HFF-Myc (cell line): ENCODE data around the gene TAF1.
"Not testable (repeated sequence)": the region's sequence is repeated elsewhere in the genome, so short reads cannot be mapped to it uniquely, and the experiment has no call there.

Experiments
- DNase-seq: peaks from one replicate; pipeline ENCODE4 v3.0.0-alpha.2; 2011; ENCODE audit warnings: low read depth; ENCODE audit errors: extremely low read depth
- H3K4me3 ChIP-seq: replicated peaks from 2 replicates; pipeline ENCODE4 v1.5.1; 2011; ENCODE audit warnings: low read depth, mild to moderate bottlenecking, control low read depth, low read length
- CTCF ChIP-seq: IDR thresholded peaks from 2 replicates; pipeline ENCODE4 v1.5.1; 2012; ENCODE audit warnings: mild to moderate bottlenecking, low read depth, low read length, control low read depth; ENCODE audit errors: missing control alignments

TAF1 gene

DNA sequence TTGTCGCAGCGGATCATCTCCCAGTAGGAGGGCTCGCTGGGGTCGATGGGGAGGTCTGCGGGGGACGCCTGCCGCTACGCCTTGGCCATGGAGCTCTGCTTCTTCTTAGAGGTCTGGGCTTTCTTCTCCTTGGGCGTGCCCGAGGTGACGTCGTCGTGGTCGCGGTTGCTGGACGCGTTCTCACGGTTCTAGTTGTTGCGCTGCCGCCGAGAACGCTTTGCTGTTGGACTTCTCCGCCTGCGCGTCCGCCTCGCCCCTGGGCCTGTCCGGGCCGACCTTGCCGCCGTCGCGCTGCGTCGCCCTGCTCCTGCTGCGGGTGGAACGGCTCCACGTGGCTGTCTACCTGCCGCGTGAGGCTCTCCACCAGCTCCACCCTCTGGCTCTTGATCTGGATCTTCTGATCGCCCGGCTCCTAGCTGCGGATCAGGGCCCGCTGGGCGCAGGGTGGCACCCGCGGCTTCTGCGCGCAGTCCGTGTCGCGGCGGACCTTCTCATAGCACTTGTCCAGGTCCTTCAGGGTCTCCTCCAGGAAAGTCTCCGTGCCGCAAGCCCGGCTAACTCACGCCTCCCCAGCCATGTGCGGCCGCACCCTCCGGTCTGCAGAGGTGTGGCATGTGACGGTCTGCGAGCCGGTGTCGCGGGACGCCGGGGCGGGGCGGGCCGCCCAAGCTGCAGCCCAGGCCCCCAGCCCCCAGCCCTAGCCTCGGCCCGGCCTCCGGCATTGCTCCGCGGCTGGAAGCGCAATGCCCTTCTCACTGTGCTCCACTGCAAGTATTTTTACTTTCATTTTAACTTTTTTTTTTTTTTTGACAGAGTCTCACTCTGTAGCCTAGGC lies 126.3 kb downstream of the TAF1 start:
- H3K4me3 ChIP-seq: peak overlapping the region; percentile 49
- TF ChIP-seq CTCF: no peak
- no peak for DNase-seq

DNA sequence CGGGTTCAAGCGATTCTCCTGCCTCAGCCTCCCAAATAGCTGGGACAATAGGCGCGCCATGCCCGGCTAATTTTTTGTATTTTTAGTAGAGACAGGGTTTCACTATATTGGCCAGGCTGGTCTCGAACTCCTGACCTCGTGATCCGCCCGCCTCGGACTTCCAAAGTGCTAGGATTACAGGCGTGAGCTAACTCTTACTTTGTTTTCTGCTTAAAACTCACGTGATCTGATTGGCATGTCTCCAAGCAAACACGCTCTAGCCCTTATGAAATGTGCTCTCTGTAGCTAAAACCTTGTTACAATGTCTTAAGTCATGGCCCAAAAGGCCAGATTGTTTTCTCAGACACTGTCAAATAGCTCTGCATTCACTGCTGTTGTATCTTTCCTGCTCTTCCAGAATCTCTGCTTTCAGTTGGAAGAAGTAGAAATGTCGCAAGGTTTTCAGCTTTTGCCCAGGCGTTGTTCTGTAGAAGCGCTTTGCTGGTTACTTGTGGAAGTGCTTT lies 127.0 kb downstream of the TAF1 start:
- peak overlapping the region; percentile 49 for H3K4me3 ChIP-seq
- no peak for TF ChIP-seq CTCF
- no peak for DNase-seq

DNA sequence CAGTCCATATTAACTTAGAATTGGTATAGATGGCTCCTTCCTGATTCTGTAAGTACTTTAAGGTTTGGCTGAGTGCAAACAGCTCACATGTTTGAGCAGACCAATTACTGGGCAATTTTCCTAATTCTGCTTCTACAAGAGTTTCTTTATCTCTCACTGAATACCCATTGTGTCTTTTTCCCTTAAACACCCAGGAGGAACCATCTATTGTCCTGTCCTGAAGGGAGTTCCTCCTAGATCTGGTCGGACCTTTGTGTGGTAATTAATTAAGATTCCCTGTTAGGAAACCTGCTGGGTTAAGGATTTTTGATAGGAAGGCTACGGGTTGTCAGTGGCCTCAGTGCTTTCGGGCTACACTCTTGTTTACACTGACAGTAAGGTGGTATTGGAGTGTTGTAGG lies 129.8 kb downstream of the TAF1 start:
- DNase-seq, H3K4me3 ChIP-seq: not testable (repeated sequence)

GRCh38 chrX:71496476-71496875 lies 130.3 kb downstream of the TAF1 start:
- TF ChIP-seq CTCF: no peak
- no peak overlapping the region for H3K4me3 ChIP-seq
- DNase-seq: no peak

DNA sequence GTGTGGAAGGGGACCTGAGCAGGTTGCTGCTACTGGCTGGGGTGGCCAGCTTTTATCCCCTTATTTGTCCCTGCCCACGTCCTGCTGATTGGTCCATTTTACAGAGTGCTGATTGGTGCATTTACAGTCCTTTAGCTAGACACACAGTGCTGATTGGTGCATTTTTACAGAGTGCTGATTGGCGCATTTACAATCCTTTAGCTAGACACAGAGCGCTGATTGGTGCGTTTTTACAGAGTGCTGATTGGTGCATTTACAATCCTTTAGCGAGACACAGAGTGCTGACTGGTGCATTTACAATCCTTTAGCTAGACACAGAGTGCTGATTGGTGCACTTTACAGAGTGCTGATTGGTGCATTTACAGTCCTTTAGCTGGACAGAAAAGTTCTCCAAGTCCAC lies 135.9 kb downstream of the TAF1 start:
- not testable (repeated sequence) for DNase-seq, H3K4me3 ChIP-seq

DNA sequence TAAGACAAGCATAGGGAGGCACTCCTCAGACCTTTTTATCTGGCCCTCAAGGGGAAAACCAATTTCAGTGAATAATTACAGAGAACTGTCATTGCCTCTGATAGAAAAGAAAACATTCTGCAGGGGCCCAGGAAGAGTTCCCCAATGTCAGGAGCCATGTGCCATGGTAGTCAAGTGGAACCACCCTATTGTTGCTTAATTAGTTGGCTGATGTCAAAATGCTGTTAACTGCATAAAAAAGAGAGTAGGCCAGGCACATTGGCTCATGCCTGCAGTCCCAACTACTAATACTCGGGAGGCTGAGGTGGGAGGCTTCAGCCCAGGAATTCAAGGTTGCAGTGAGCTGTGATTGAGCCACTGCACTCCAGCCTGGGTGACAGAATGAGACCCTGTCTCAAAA lies 138.2 kb downstream of the TAF1 start:
- no peak for DNase-seq
- no peak overlapping the region for H3K4me3 ChIP-seq
- no peak for TF ChIP-seq CTCF

- H3K4me3 ChIP-seq: no peak overlapping the region
- no peak for DNase-seq
- no peak for TF ChIP-seq CTCF
These were observed 143.1 kb downstream of the TAF1 start for GRCh38 chrX:71509289-71509688.

- no peak for DNase-seq
- no peak for TF ChIP-seq CTCF
- H3K4me3 ChIP-seq: no peak overlapping the region
These were observed 144.0 kb downstream of the TAF1 start for GRCh38 chrX:71510161-71510560.

DNA sequence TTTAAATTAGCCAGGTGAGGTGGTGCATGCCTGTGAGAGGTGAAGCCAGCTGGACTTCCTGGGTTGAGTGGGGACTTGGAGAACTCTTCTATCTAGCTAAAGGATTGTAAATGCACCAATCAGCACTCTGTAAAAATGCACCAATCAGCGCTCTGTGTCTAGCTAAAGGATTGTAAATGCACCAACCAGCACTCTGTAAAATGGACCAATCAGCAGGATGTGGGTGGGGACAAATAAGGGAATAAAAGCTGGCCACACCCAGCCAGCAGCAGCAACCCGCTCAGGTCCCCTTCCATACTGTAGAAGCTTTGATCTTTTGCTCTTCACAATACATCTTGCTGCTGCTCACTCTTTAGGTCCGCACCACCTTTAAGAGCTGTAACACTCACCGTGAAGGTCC lies 147.6 kb downstream of the TAF1 start:
- DNase-seq, H3K4me3 ChIP-seq: not testable (repeated sequence)
